Measurements from ENCODE around the gene ADK. TPM values are rescaled to one million over a fixed set of nuclear protein-coding genes. Genes with fewer than 3 reads are reported as not detected.

ADK gene
- total and polyA plus RNA-seq, 2 of the 13 experiments (the other 11 are each of a cell fraction or from before 2014, with no cell fraction given): 48.6 to 79.1 TPM

- no peak overlapping the region for H2AFZ ChIP-seq (ENCODE audit: low read length)
- no TSS peak for BruUV-seq (replicated peaks)
- H3K9ac ChIP-seq (ENCODE audit: insufficient read depth, low read depth, low read length): no peak overlapping the region
- WGBS (ENCODE audit: low lambda C conversion rate): 98% methylated on average over 2 of the region's 2 CpGs
- no peak overlapping the region for H3K4me2 ChIP-seq (ENCODE audit: low read depth, low read length)
- CTCF ChIA-PET (ENCODE audit: low intra/inter-chr PET ratio, low total read pairs): no interaction called here
- no peak overlapping the region for H3K27ac ChIP-seq (ENCODE audit: extremely low read length, insufficient read depth, low read length)
- H4K20me1 ChIP-seq (ENCODE audit: insufficient read depth, low read length): no peaks in the 10 kb centered on the region; the same call in 1 of the 2 replicates
- no peaks in the 10 kb centered on the region for H3K9me3 ChIP-seq (ENCODE audit: low read length)
- peaks cover 3% of the 10 kb centered on the region for H3K79me2 ChIP-seq (ENCODE audit: insufficient read depth, low read length)
- H3K4me1 ChIP-seq (ENCODE audit: insufficient read depth, low read length): peaks cover 7% of the 10 kb centered on the region; the same call in 1 of the 2 replicates
- no peaks in the 10 kb centered on the region for H3K36me3 ChIP-seq (replicated peaks in 1 of 2; ENCODE audit: control insufficient read depth in 1 of 2, insufficient read depth in 2 of 2, low read length in 2 of 2)
- intact Hi-C loops (cut with micrococcal nuclease; ENCODE audit: unreplicated experiment): no loop called here
- in situ Hi-C loops (cut with HindIII; ENCODE audit: extremely low pct_ligation_motif_present, low pct_unique_long_range_greater_than_20kb): no loop called here
- ATAC-seq (no peak), FAIRE-seq (no peak), DNase-seq (ENCODE audit: low spot score) (no peak)
- no peaks in the 10 kb centered on the region for H3K27me3 ChIP-seq (ENCODE audit: control insufficient read depth in 1 of 2, insufficient read depth in 2 of 2, low read length in 2 of 2)
- TF ChIP-seq CEBPB (IDR thresholded peaks at IDR 0.05; ENCODE audit: borderline replicate concordance, low read depth, low read length) (peak; percentile 49; the same call in 1 of the 2 replicates), ZNF839 (CRISPR knock-in tag; IDR thresholded peaks at IDR 0.05; ENCODE audit: borderline replicate concordance) (no peak)
- H3K4me3 ChIP-seq (replicated peaks in 1 of 3; ENCODE audit: insufficient read depth in 1 of 3, low read depth in 2 of 3, low read length in 3 of 3): no peak overlapping the region
- POLR2A ChIA-PET: no interaction called here
Observed at GRCh38 chr10:74310652-74311257, 159.7 kb downstream of the ADK start.

- H3K79me2 ChIP-seq (ENCODE audit: insufficient read depth, low read length): peaks cover 3% of the 10 kb centered on the region
- ChIA-PET POLR2A (no interaction called here), CTCF (ENCODE audit: low intra/inter-chr PET ratio, low total read pairs) (no interaction called here)
- peaks cover 0 to 7% of the 10 kb centered on the region in 2 experiments; a peak in 1 of 5 replicates for H3K36me3 ChIP-seq (replicated peaks in 1 of 2; ENCODE audit: control insufficient read depth in 1 of 2, insufficient read depth in 2 of 2, low read length in 2 of 2)
- in situ Hi-C loops (cut with HindIII; ENCODE audit: extremely low pct_ligation_motif_present, low pct_unique_long_range_greater_than_20kb) (no loop called here), intact Hi-C loops (cut with micrococcal nuclease; ENCODE audit: unreplicated experiment) (no loop called here)
- no peaks in the 10 kb centered on the region for H3K4me1 ChIP-seq (ENCODE audit: insufficient read depth, low read length)
- no peaks in the 10 kb centered on the region for H4K20me1 ChIP-seq (ENCODE audit: insufficient read depth, low read length)
- no peak for TF ChIP-seq ZNF768 (CRISPR knock-in tag; IDR thresholded peaks at IDR 0.05)
- no peak for TF ChIP-seq ZNF577 (CRISPR knock-in tag; IDR thresholded peaks at IDR 0.05; ENCODE audit: borderline replicate concordance, low read depth)
- TF ChIP-seq, protein P1, sequence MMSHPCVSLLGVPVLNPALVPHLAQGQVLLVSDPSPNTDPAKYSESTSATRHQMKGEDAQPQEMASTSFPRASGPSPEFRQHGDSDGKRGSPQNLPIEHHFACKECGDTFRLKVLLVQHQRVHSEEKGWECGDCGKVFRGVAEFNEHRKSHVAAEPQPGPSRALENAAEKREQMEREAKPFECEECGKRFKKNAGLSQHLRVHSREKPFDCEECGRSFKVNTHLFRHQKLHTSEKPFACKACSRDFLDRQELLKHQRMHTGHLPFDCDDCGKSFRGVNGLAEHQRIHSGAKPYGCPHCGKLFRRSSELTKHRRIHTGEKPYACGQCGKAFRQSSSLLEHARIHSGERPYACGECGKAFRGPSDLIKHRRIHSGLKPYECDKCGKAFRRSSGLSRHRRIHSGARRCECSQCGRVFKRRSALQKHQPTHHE (CRISPR knock-in tag; IDR thresholded peaks at IDR 0.05; ENCODE audit: borderline replicate concordance): no peak
- no peak for TF ChIP-seq THAP11 (CRISPR knock-in tag; IDR thresholded peaks at IDR 0.05)
- no peak for TF ChIP-seq NFE2 (CRISPR knock-in tag; IDR thresholded peaks at IDR 0.05)
- no peak for TF ChIP-seq ZNF274 (CRISPR knock-in tag; IDR thresholded peaks at IDR 0.05)
- TF ChIP-seq ELF3 (CRISPR knock-in tag; IDR thresholded peaks at IDR 0.05): no peak
- no peak for TF ChIP-seq SP4 (CRISPR knock-in tag; IDR thresholded peaks at IDR 0.05)
- TF ChIP-seq MTA1 (CRISPR knock-in tag; IDR thresholded peaks at IDR 0.05; ENCODE audit: borderline replicate concordance): no peak
- TF ChIP-seq ZSCAN30 (CRISPR knock-in tag; IDR thresholded peaks at IDR 0.05): no peak
- no peak for TF ChIP-seq ZNF354B (CRISPR knock-in tag; IDR thresholded peaks at IDR 0.05)
- TF ChIP-seq AHR (CRISPR knock-in tag; IDR thresholded peaks at IDR 0.05): no peak
- TF ChIP-seq TEAD3 (CRISPR knock-in tag; optimal IDR thresholded peaks at IDR 0.05; ENCODE audit: borderline replicate concordance): no peak
- no peak for TF ChIP-seq NR2F2 (IDR thresholded peaks at IDR 0.05; ENCODE audit: borderline replicate concordance, low read depth)
- TF ChIP-seq SYNCRIP (IDR thresholded peaks at IDR 0.05; ENCODE audit: insufficient read depth, low read depth, low read length): no peak
- no peak for TF ChIP-seq KLF16 (CRISPR knock-in tag; IDR thresholded peaks at IDR 0.05)
- no peaks in the 10 kb centered on the region for H3K27me3 ChIP-seq (ENCODE audit: control insufficient read depth in 1 of 2, insufficient read depth in 2 of 2, low read length in 2 of 2)
- no peaks in the 10 kb centered on the region for H3K9me3 ChIP-seq (ENCODE audit: low read length)
- H3K9ac ChIP-seq (ENCODE audit: insufficient read depth, low read depth, low read length): no peak overlapping the region
- no peak for FAIRE-seq
- no peak overlapping the region for H3K4me2 ChIP-seq (ENCODE audit: low read depth, low read length)
- no peak overlapping the region for H3K27ac ChIP-seq (ENCODE audit: extremely low read length, insufficient read depth, low read length)
- no TSS peak for BruUV-seq (replicated peaks)
- no peak overlapping the region for H2AFZ ChIP-seq (ENCODE audit: low read length)
- WGBS (ENCODE audit: low lambda C conversion rate): 100% methylated on average over 1 of the region's 1 CpG
- ATAC-seq: no peak
- no peak overlapping the region for H3K4me3 ChIP-seq (replicated peaks in 1 of 3; ENCODE audit: insufficient read depth in 1 of 3, low read depth in 2 of 3, low read length in 3 of 3)
- no peak for DNase-seq (ENCODE audit: low spot score)
Observed at GRCh38 chr10:74314166-74314565, 163.1 kb downstream of the ADK start.
